ENCODE measurements around the gene ITGA8. TPM values are rescaled to one million over a fixed set of nuclear protein-coding genes. Genes with fewer than 3 reads are reported as not detected.
A peak's percentile ranks its signal among the peaks of the same experiment; 100 is the strongest.

ITGA8 gene
- total and polyA plus RNA-seq, 9 of the 15 experiments (the other 6 are each of a cell fraction or from before 2014, with no cell fraction given): 0.01 to 0.07 (median 0.04) TPM; not detected in 5

- TF ChIP-seq CEBPG (CRISPR knock-in tag; IDR thresholded peaks at IDR 0.05): no peak
- peak; percentile 65 to 67 for TF ChIP-seq CEBPG (tag; conservative IDR thresholded peaks at IDR 0.05 in 1 of 2, IDR thresholded peaks at IDR 0.05 in 1 of 2)
- TF ChIP-seq ESRRB (CRISPR knock-in tag; IDR thresholded peaks at IDR 0.05; ENCODE audit: borderline replicate concordance): no peak
These were observed 208.8 kb downstream of the ITGA8 start (continued) for GRCh38 chr10:15510963-15511362.

DNA sequence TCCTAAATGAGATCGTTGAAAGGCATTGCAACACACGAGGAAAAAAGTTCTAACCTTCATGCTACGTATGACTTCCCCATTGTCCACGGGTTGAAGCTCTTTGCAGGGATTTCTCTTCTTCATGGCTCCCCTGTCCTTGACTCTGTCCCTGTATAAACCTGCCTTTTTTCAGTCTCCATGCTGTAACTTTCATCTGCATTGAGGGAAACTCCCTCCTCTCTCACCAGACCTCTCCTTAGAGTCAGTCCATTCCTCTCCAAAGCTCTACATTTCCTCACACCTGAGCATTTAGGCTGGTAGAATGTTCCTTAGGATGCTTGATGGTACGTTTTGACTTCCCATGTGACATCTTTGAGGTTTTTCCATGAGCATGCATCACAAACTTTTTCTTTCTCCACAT, 214.4 kb downstream of the ITGA8 start:
- H4K20me1 ChIP-seq (replicated peaks; ENCODE audit: control insufficient read depth, insufficient read depth, low read length): no peaks in the 10 kb centered on the region
- H3K36me3 ChIP-seq (ENCODE audit: control insufficient read depth, insufficient read depth, low read length): no peaks in the 10 kb centered on the region
- in situ Hi-C loops (cut with MboI): no loop called here
- no peak overlapping the region for H3K9ac ChIP-seq (ENCODE audit: insufficient read depth in 1 of 2, low read depth in 2 of 2, low read length in 2 of 2)
- H3K4me1 ChIP-seq (replicated peaks in 1 of 2; ENCODE audit: control insufficient read depth in 2 of 2, insufficient read depth in 2 of 2, low read length in 2 of 2): no peaks in the 10 kb centered on the region; a peak in 1 of 5 replicates
- no peaks in the 10 kb centered on the region; a peak in 1 of 5 replicates for H3K27me3 ChIP-seq (ENCODE audit: control insufficient read depth in 2 of 2, insufficient read depth in 2 of 2, low read length in 2 of 2)
- 12% methylated on average over 5 of the region's 5 CpGs for WGBS (ENCODE audit: insufficient coverage, low coverage, missing lambda C conversion rate)
- TF ChIP-seq, protein P1, sequence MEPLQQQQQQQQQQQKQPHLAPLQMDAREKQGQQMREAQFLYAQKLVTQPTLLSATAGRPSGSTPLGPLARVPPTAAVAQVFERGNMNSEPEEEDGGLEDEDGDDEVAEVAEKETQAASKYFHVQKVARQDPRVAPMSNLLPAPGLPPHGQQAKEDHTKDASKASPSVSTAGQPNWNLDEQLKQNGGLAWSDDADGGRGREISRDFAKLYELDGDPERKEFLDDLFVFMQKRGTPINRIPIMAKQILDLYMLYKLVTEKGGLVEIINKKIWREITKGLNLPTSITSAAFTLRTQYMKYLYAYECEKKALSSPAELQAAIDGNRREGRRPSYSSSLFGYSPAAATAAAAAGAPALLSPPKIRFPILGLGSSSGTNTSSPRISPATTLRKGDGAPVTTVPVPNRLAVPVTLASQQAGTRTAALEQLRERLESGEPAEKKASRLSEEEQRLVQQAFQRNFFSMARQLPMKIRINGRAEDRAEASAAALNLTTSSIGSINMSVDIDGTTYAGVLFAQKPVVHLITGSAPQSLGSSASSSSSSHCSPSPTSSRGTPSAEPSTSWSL (CRISPR knock-in tag; IDR thresholded peaks at IDR 0.05; ENCODE audit: borderline replicate concordance): no peak
- TF ChIP-seq MTA2 (IDR thresholded peaks at IDR 0.05; ENCODE audit: low read depth) (no peak), POLR2H (tag; IDR thresholded peaks at IDR 0.05; ENCODE audit: low read depth) (no peak), NFE2 (IDR thresholded peaks at IDR 0.05; ENCODE audit: low read depth) (no peak), ZNF133 (CRISPR knock-in tag; IDR thresholded peaks at IDR 0.05) (no peak), POLR2A (conservative IDR thresholded peaks at IDR 0.05) (no peak)
- no TSS peak for BruUV-seq (replicated peaks)
- no peak overlapping the region for H3K27ac ChIP-seq (ENCODE audit: extremely low read depth, low read depth, low read length)
- DNase-seq (ENCODE audit: extremely low read depth in 1 of 4, low spot score in 3 of 4) (no peak), FAIRE-seq (no peak), ATAC-seq (no peak)
- intact Hi-C loops (cut with micrococcal nuclease): no loop called here
- H3K4me2 ChIP-seq (ENCODE audit: insufficient read depth, low read length): no peak overlapping the region
- H3K9me3 ChIP-seq (replicated peaks; ENCODE audit: control insufficient read depth, insufficient read depth, low read depth, low read length): no peaks in the 10 kb centered on the region
- H3K79me2 ChIP-seq (ENCODE audit: control insufficient read depth, insufficient read depth, low read length): no peaks in the 10 kb centered on the region
- ChIA-PET POLR2A (interaction anchor here (0.5 kb wide), 1 partner anchor 176 kb away, joined by 3 read pairs; no protein-coding TSS in a partner anchor), CTCF (ENCODE audit: low intra/inter-chr PET ratio) (no interaction called here)
- no peaks in the 10 kb centered on the region for H3K9me1 ChIP-seq (ENCODE audit: control insufficient read depth, insufficient read depth, low read length)
- no peak overlapping the region for H3K4me3 ChIP-seq
- peak overlapping the region; percentile 5; the same call in 1 of the 2 replicates for H2AFZ ChIP-seq (ENCODE audit: low read depth, low read length)
